Measurements from ENCODE around the gene SKIDA1.

The SKIDA1 gene

GRCh38 chr10:21529032-21529910, 3.8 kb upstream of the SKIDA1 start:
- DNase-seq (ENCODE audit: low read depth) = no peak

GRCh38 chr10:21528236-21529031, 3.0 kb upstream of the SKIDA1 start:
- no peak for DNase-seq (ENCODE audit: low read depth)

- DNase-seq (ENCODE audit: low read depth) = no peak
Measured at GRCh38 chr10:21527598-21528235, 2.2 kb upstream of the SKIDA1 start.

- no peak for DNase-seq (ENCODE audit: low read depth)
Measured at GRCh38 chr10:21526860-21527597, 1.5 kb upstream of the SKIDA1 start.

GRCh38 chr10:21526188-21526859, 842 bp upstream of the SKIDA1 start:
- no peak for DNase-seq (ENCODE audit: low read depth)

GRCh38 chr10:21524526-21525366, 736 bp downstream of the SKIDA1 start:
- no peak for DNase-seq (ENCODE audit: low read depth)

- DNase-seq (ENCODE audit: low read depth) = no peak
Measured at GRCh38 chr10:21524131-21524525, 1.4 kb downstream of the SKIDA1 start.

GRCh38 chr10:21523557-21524008, 1.9 kb downstream of the SKIDA1 start:
- no peak for DNase-seq (ENCODE audit: low read depth)

GRCh38 chr10:21522631-21523406, 2.7 kb downstream of the SKIDA1 start:
- DNase-seq (ENCODE audit: low read depth) = no peak

- DNase-seq (ENCODE audit: low read depth) = no peak
Measured at GRCh38 chr10:21521751-21522533, 3.5 kb downstream of the SKIDA1 start.

GRCh38 chr10:21520949-21521348, 4.5 kb downstream of the SKIDA1 start:
- no peak for DNase-seq (ENCODE audit: low read depth)

- DNase-seq (ENCODE audit: low read depth) = no peak
Measured at GRCh38 chr10:21520509-21520908, 5.0 kb downstream of the SKIDA1 start.

- DNase-seq (ENCODE audit: low read depth) = no peak
Measured at GRCh38 chr10:21519941-21520436, 5.5 kb downstream of the SKIDA1 start.

- DNase-seq (ENCODE audit: low read depth) = no peak
Measured at GRCh38 chr10:21519397-21519933, 6.0 kb downstream of the SKIDA1 start.

- DNase-seq (ENCODE audit: low read depth) = no peak
Measured at GRCh38 chr10:21518641-21519396, 6.7 kb downstream of the SKIDA1 start.

GRCh38 chr10:21518149-21518640, 7.3 kb downstream of the SKIDA1 start:
- DNase-seq (ENCODE audit: low read depth) = no peak

Data from stimulated activated CD8-positive, alpha-beta memory T cell treated with anti-CD3 and anti-CD28 coated beads, Interleukin-15, amount 100 ng/mL, for 1 hour (primary cell).